Endothelial cell of umbilical vein (primary cell): ENCODE measurements around the gene COL26A1. TPM values are rescaled to one million over a fixed set of nuclear protein-coding genes. Genes with fewer than 3 reads are reported as not detected.

Experiments
- BruUV-seq: library from RNA; stranded (reverse); fragments of 400-500 nt; replicated peaks from 2 replicates; lab custom pipeline; 2021; lab: Mats Ljungman, UMichigan
- CTCF ChIA-PET: fragments of 300-600, 350-600 bp; sonication (Branson Sonifier 250); formaldehyde crosslinking; loops from one replicate; lab custom pipeline; 2021; ENCODE audit warnings: antibody characterized with exemption, inconsistent platforms; lab: Charles Lee
- POLR2A ChIA-PET: fragments of 300-600, 350-600 bp; sonication (Branson Sonifier 250); formaldehyde crosslinking; loops from one replicate; lab custom pipeline; 2021; ENCODE audit warnings: antibody characterized with exemption, inconsistent platforms; lab: Charles Lee
- DNase-seq: peaks from one replicate; pipeline ENCODE4 v3.0.0-alpha.2; 2011; ENCODE audit warnings: low read depth, low spot score
- FAIRE-seq: peaks from 2 replicates; lab custom pipeline; 2011; peaks lifted over from hg19 to GRCh38; lab: Jason Lieb, UNC
- H2AFZ ChIP-seq: 2 replicates; pipeline ENCODE4 v1.6.0; 2012; ENCODE audit warnings: low read depth, low read length, control low read depth, inconsistent platforms
- H3K27ac ChIP-seq: 2 replicates; pipeline ENCODE4 v1.5.1; 2011; ENCODE audit warnings: low read depth, mild to moderate bottlenecking, control low read depth, low read length, moderate library complexity; ENCODE audit not compliant: insufficient read depth
- H3K27me3 ChIP-seq, 2 experiments: 2 replicates each; pipeline versions ENCODE4 v1.6.0 to v1.6.1; 2011; ENCODE audit warnings: low read length in 2 of 2, mixed read lengths in 1 of 2; ENCODE audit not compliant: control insufficient read depth in 2 of 2, insufficient read depth in 2 of 2
- H3K36me3 ChIP-seq, 2 experiments: 2 replicates in 1 of 2; 3 replicates in 1 of 2; pipeline ENCODE4 v1.5.1; 2011; ENCODE audit warnings: low read length in 2 of 2, mild to moderate bottlenecking in 1 of 2, moderate library complexity in 1 of 2; ENCODE audit not compliant: control insufficient read depth in 2 of 2, insufficient read depth in 2 of 2; ENCODE audit errors: extremely low read depth in 1 of 2
- H3K4me1 ChIP-seq: 3 replicates; pipeline ENCODE4 v1.5.1; 2011; ENCODE audit warnings: mild to moderate bottlenecking, low read length; ENCODE audit not compliant: control insufficient read depth, insufficient read depth; ENCODE audit errors: extremely low read depth
- H3K4me2 ChIP-seq: 2 replicates; pipeline ENCODE4 v1.6.1; 2011; ENCODE audit warnings: low read length, control low read depth, mixed read lengths; ENCODE audit not compliant: insufficient read depth
- H3K4me3 ChIP-seq, 3 experiments: fragments of 200-600 bp in 1 of 3; sonication (generic), shearing (Covaris generic) in 1 of 3; replicated peaks in 1 of 3; 2 replicates each; pipeline ENCODE4 v1.5.1; 2011 to 2016; ENCODE audit warnings: control low read depth in 3 of 3, low read length in 3 of 3, mild to moderate bottlenecking in 2 of 3, inconsistent platforms in 1 of 3, low read depth in 1 of 3, moderate library complexity in 1 of 3; ENCODE audit not compliant: insufficient read depth in 1 of 3
- H3K79me2 ChIP-seq: 2 replicates; pipeline ENCODE4 v1.6.0; 2012; ENCODE audit warnings: low read length, inconsistent platforms; ENCODE audit not compliant: control insufficient read depth, insufficient read depth
- H3K9ac ChIP-seq: replicated peaks from 2 replicates; pipeline ENCODE3; 2011; ENCODE audit warnings: low read length, control low read depth; ENCODE audit not compliant: insufficient read depth; ENCODE audit errors: extremely low read depth
- H3K9me1 ChIP-seq: replicated peaks from 3 replicates; pipeline ENCODE4 v1.6.0; 2011; ENCODE audit warnings: mild to moderate bottlenecking, low read length; ENCODE audit not compliant: control insufficient read depth, insufficient read depth; ENCODE audit errors: extremely low read depth
- H3K9me3 ChIP-seq: replicated peaks from 2 replicates; pipeline ENCODE4 v1.5.1; 2012; ENCODE audit warnings: low read length, inconsistent platforms; ENCODE audit not compliant: control insufficient read depth, insufficient read depth
- H4K20me1 ChIP-seq: replicated peaks from 2 replicates; pipeline ENCODE3; 2011; ENCODE audit warnings: mild to moderate bottlenecking, low read length; ENCODE audit not compliant: control insufficient read depth, insufficient read depth; ENCODE audit errors: extremely low read depth
- CTCF ChIP-seq, 2 donors: IDR thresholded peaks; 1 replicate in 1 of 2; 2 replicates in 1 of 2; pipeline ENCODE4 v1.5.1; 2011; ENCODE audit warnings: low read length in 2 of 2, mild to moderate bottlenecking in 2 of 2, moderate library complexity in 2 of 2, control low read depth in 1 of 2, inconsistent platforms in 1 of 2, low read depth in 1 of 2; ENCODE audit not compliant: insufficient read depth in 1 of 2; ENCODE audit errors: extremely low read depth in 1 of 2
- EZH2 ChIP-seq: IDR thresholded peaks from 2 replicates; pipeline ENCODE4 v1.6.1; 2012; ENCODE audit warnings: borderline replicate concordance, low read depth, mild to moderate bottlenecking, moderate library complexity, low read length, inconsistent platforms; ENCODE audit not compliant: severe bottlenecking
- FOS ChIP-seq: IDR thresholded peaks from 2 replicates; pipeline ENCODE4 v1.6.1; 2011; ENCODE audit warnings: mild to moderate bottlenecking, low read length, moderate library complexity, borderline replicate concordance; ENCODE audit not compliant: insufficient read depth
- GATA2 ChIP-seq: IDR thresholded peaks from 2 replicates; pipeline ENCODE4 v1.7.0; 2011; ENCODE audit warnings: low read depth, mild to moderate bottlenecking, moderate library complexity, mixed read lengths, low read length; ENCODE audit not compliant: insufficient read length, insufficient read depth
- JUN ChIP-seq: IDR thresholded peaks from 2 replicates; pipeline ENCODE4 v1.6.1; 2011; ENCODE audit warnings: borderline replicate concordance, low read depth; ENCODE audit not compliant: insufficient read length, insufficient read depth
- MYC ChIP-seq: IDR thresholded peaks from one replicate; pipeline ENCODE4 v1.6.1; 2011; ENCODE audit warnings: mild to moderate bottlenecking, low read depth, low read length
- POLR2A ChIP-seq: IDR thresholded peaks from 2 replicates; pipeline ENCODE4 v1.6.1; 2012; ENCODE audit warnings: low read depth, mild to moderate bottlenecking, control low read depth, low read length
- POLR2AphosphoS5 ChIP-seq: IDR thresholded peaks from 2 replicates; pipeline ENCODE4 v1.6.1; 2012; ENCODE audit warnings: low read depth, mild to moderate bottlenecking, control low read depth, low read length, moderate library complexity; ENCODE audit not compliant: insufficient read depth
- dilution Hi-C: fragments of 300-500 bp; cut with MboI; formaldehyde crosslinking; loops from one replicate; pipeline ENCODE4 v1.15.0; 2019; ENCODE audit warnings: low sequenced_read_pairs; ENCODE audit not compliant: extremely low pct_ligation_motif_present
- intact Hi-C: fragments of 100-400 bp; cut with micrococcal nuclease; formaldehyde crosslinking; loops from one replicate; pipeline ENCODE4 v1.10.0; 2022
- polyA plus RNA-seq, 4 experiments: library from polyadenylated mRNA; depleted of rRNA in 3 of 4; stranded (reverse) in 3 of 4; unstranded in 1 of 4; fragments of >200 nt; gene quantifications; 2 replicates each; pipeline versions ENCODE4 v1.2.1 to v1.2.3, GENCODE V29; 2011 to 2012; ENCODE audit warnings: missing spikeins in 1 of 4
- total RNA-seq: library from RNA; stranded (reverse); gene quantifications from 2 replicates; pipeline ENCODE4 v1.2.3, GENCODE V29; 2021
- TF ChIP-seq, protein P1 (sequence below): IDR thresholded peaks from 2 replicates; pipeline ENCODE4 v1.6.1; 2011; ENCODE audit not compliant: insufficient read depth, insufficient read length

COL26A1 gene
- total and polyA plus RNA-seq, 2 donors (not counting 3 experiments of a cell fraction or from before 2014, with no cell fraction given) = not detected

DNA sequence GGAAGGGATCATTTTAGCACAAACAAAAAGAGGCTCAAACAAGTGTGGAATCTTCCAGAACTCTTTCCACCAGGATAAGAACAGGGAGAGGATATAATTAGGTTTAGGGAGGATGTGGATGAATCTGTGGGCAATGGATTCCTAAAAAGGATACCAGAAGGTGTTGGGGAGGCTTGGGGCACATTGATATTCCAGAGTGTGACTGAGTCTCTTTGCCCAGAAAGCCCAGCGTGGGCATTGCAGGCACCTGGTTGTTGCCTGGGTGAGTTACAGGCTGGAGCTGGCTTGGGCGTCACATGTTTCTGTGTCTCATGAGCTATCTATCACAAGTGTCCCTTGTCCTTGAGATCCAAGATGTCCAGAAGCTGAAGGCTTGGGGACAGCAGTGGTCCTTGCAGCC lies 3.3 kb downstream of the COL26A1 start:
- peaks cover 10 to 24% of the 10 kb centered on the region in 2 experiments for H3K27me3 ChIP-seq
- H3K4me3 ChIP-seq = no peak overlapping the region
- H3K79me2 ChIP-seq = no peaks in the 10 kb centered on the region
- ChIA-PET POLR2A (no interaction called here), CTCF (interaction anchor here (2.6 to 5.4 kb wide), 2 partner anchors 45 to 75 kb away, joined by 12 to 28 read pairs; no protein-coding TSS in a partner anchor)
- H3K4me2 ChIP-seq = no peak overlapping the region
- no peak for TF ChIP-seq JUN
- no peak for TF ChIP-seq CTCF (IDR thresholded peaks at IDR 0.05; ENCODE audit: extremely low read depth in 1 of 2, insufficient read depth in 1 of 2, low read depth in 1 of 2, low read length in 2 of 2)
- no peak for TF ChIP-seq GATA2
- TF ChIP-seq MYC = no peak
- TF ChIP-seq, protein P1, sequence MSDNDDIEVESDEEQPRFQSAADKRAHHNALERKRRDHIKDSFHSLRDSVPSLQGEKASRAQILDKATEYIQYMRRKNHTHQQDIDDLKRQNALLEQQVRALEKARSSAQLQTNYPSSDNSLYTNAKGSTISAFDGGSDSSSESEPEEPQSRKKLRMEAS = no peak
- TF ChIP-seq POLR2AphosphoS5 = no peak
- no peak for TF ChIP-seq FOS
- TF ChIP-seq EZH2 = no peak
- no peak for TF ChIP-seq POLR2A
- DNase-seq (no peak), FAIRE-seq (no peak)
- no peaks in the 10 kb centered on the region for H3K36me3 ChIP-seq
- H2AFZ ChIP-seq = no peak overlapping the region
- H4K20me1 ChIP-seq = no peaks in the 10 kb centered on the region
- intact Hi-C loops (no loop called here), dilution Hi-C loops (no loop called here)
- H3K27ac ChIP-seq = no peak overlapping the region
- H3K9me1 ChIP-seq = no peaks in the 10 kb centered on the region
- peaks cover 3% of the 10 kb centered on the region for H3K4me1 ChIP-seq
- BruUV-seq = no TSS peak
- no peak overlapping the region for H3K9ac ChIP-seq
- H3K9me3 ChIP-seq = no peaks in the 10 kb centered on the region
